Neuronal stem cell (in vitro differentiated cells): Measurements from ENCODE around the gene GPAT2.
"Not testable (repeated sequence)": the region's sequence is repeated elsewhere in the genome, so short reads cannot be mapped to it uniquely, and the experiment has no call there.

Experiments used
- DNase-seq: peaks from one replicate; pipeline ENCODE4 v3.0.0-alpha.2; 2013; ENCODE audit warnings: low spot score
- H2AFZ ChIP-seq: one replicate; pipeline ENCODE4 v1.6.1; 2013; ENCODE audit warnings: mild to moderate bottlenecking, low read length, inconsistent platforms
- H2AK5ac ChIP-seq: 2 replicates; pipeline ENCODE4 v1.6.1; 2013; ENCODE audit warnings: low read depth, mild to moderate bottlenecking, inconsistent platforms, low read length, moderate library complexity, mixed read lengths
- H2BK120ac ChIP-seq: 2 replicates; pipeline ENCODE4 v1.6.1; 2013; ENCODE audit warnings: low read depth, mild to moderate bottlenecking, inconsistent platforms, low read length, moderate library complexity, mixed read lengths
- H2BK12ac ChIP-seq: one replicate; pipeline ENCODE4 v1.6.1; 2013; ENCODE audit warnings: low read length, inconsistent platforms
- H2BK15ac ChIP-seq: 2 replicates; pipeline ENCODE4 v1.6.1; 2013; ENCODE audit warnings: mild to moderate bottlenecking, low read length, inconsistent platforms, mixed read lengths
- H2BK5ac ChIP-seq: one replicate; pipeline ENCODE4 v1.6.1; 2013; ENCODE audit warnings: inconsistent platforms, mild to moderate bottlenecking, low read length, moderate library complexity
- H3K14ac ChIP-seq: one replicate; pipeline ENCODE4 v1.6.1; 2013; ENCODE audit warnings: low read length, inconsistent platforms
- H3K18ac ChIP-seq: 2 replicates; pipeline ENCODE4 v1.6.1; 2013; ENCODE audit warnings: low read length, inconsistent platforms
- H3K23ac ChIP-seq: 2 replicates; pipeline ENCODE4 v1.6.1; 2013; ENCODE audit warnings: low read depth, mild to moderate bottlenecking, mixed read lengths, low read length, inconsistent platforms; ENCODE audit not compliant: poor library complexity
- H3K27ac ChIP-seq: replicated peaks from 3 replicates; pipeline ENCODE4 v1.5.1; 2013; ENCODE audit warnings: low read length, inconsistent platforms
- H3K27me3 ChIP-seq, 3 experiments: 2 replicates each; pipeline ENCODE4 v1.6.1; 2013; ENCODE audit warnings: low read length in 3 of 3, mild to moderate bottlenecking in 2 of 3, inconsistent platforms in 1 of 3, low read depth in 1 of 3, mixed read lengths in 1 of 3, moderate library complexity in 1 of 3; ENCODE audit not compliant: control insufficient read depth in 3 of 3, insufficient read depth in 3 of 3
- H3K36me3 ChIP-seq, 2 donors: replicated peaks in 1 of 2; 2 replicates each; pipeline ENCODE4 v1.6.1; 2013; ENCODE audit warnings: low read length in 2 of 2; ENCODE audit not compliant: control insufficient read depth in 2 of 2, insufficient read depth in 2 of 2
- H3K4ac ChIP-seq: 2 replicates; pipeline ENCODE4 v1.6.1; 2013; ENCODE audit warnings: inconsistent platforms, mild to moderate bottlenecking, low read length, moderate library complexity
- H3K4me1 ChIP-seq, 2 donors: 1 replicate in 1 of 2; 2 replicates in 1 of 2; pipeline ENCODE4 v1.6.1; 2013; ENCODE audit warnings: low read length in 2 of 2, low read depth in 1 of 2; ENCODE audit not compliant: control insufficient read depth in 2 of 2, insufficient read depth in 1 of 2
- H3K4me2 ChIP-seq: one replicate; pipeline ENCODE4 v1.6.1; 2013; ENCODE audit warnings: mild to moderate bottlenecking, low read length, inconsistent platforms; ENCODE audit not compliant: insufficient read depth, poor library complexity, severe bottlenecking
- H3K4me3 ChIP-seq, 2 donors: 2 replicates each; pipeline ENCODE4 v1.5.1; 2013; ENCODE audit warnings: low read length in 2 of 2, mild to moderate bottlenecking in 2 of 2, inconsistent platforms in 1 of 2, moderate library complexity in 1 of 2
- H3K79me1 ChIP-seq: one replicate; pipeline ENCODE4 v1.6.1; 2013; ENCODE audit warnings: low read depth, mild to moderate bottlenecking, inconsistent platforms, low read length, moderate library complexity
- H3K9ac ChIP-seq: one replicate; pipeline ENCODE4 v1.6.1; 2013; ENCODE audit warnings: mild to moderate bottlenecking, low read depth, low read length, inconsistent platforms; ENCODE audit not compliant: poor library complexity
- H3K9me3 ChIP-seq, 2 donors: replicated peaks in 1 of 2; 2 replicates each; pipeline versions ENCODE3 to v1.6.1; 2013; ENCODE audit warnings: low read length in 2 of 2, mild to moderate bottlenecking in 2 of 2, inconsistent platforms in 1 of 2, low read depth in 1 of 2, mixed read lengths in 1 of 2, moderate library complexity in 1 of 2; ENCODE audit not compliant: control insufficient read depth in 2 of 2, insufficient read depth in 1 of 2
- H4K8ac ChIP-seq: one replicate; pipeline ENCODE4 v1.6.1; 2013; ENCODE audit warnings: low read depth, mild to moderate bottlenecking, inconsistent platforms, low read length, moderate library complexity
- H4K91ac ChIP-seq: one replicate; pipeline ENCODE4 v1.6.1; 2013; ENCODE audit warnings: low read length, low read depth, mild to moderate bottlenecking, inconsistent platforms; ENCODE audit not compliant: poor library complexity
- WGBS, 2 donors: extraction: QIAGEN DNeasy Blood & Tissue Kit; methylation state at CpG; one replicate each; pipeline ENCODE4 v1.1.7; 2013; ENCODE audit warnings: missing lambda C conversion rate in 2 of 2, mixed read lengths in 1 of 2; ENCODE audit not compliant: insufficient read length in 2 of 2, insufficient replicate concordance in 1 of 2; ENCODE audit errors: extremely low coverage in 2 of 2; 5-methylcytosine and 5-hydroxymethylcytosine counted together

The GPAT2 gene

DNA sequence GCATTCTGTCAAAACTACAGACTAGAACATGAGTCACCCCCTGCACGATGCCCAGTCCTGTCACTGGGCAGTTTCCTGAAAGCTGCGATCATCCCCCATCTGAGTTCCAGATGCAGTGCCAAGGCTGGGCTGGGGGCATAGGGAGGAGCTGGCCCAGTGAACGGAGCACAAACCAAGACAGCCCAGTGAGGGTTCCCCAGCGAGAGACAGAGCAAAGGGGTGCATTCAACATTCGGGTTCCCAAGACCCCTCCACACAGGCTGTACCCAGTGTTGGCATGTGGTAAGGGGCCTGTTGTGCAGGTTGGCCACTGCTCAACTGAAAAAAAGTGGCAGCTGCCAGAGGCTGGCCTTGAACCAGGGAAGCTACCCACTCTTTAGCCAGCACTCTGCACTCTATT, 35.6 kb upstream of the GPAT2 start:
- not testable (repeated sequence) for H3K4me2 ChIP-seq, H3K18ac ChIP-seq, H2BK12ac ChIP-seq, H3K79me1 ChIP-seq, H2BK15ac ChIP-seq, H2AFZ ChIP-seq, H4K8ac ChIP-seq, H3K27ac ChIP-seq, H3K27me3 ChIP-seq, H2BK120ac ChIP-seq, H3K9ac ChIP-seq, H3K14ac ChIP-seq, H3K4me3 ChIP-seq, H2BK5ac ChIP-seq, H3K36me3 ChIP-seq, H3K23ac ChIP-seq, H3K4ac ChIP-seq, H4K91ac ChIP-seq, DNase-seq, H3K4me1 ChIP-seq, H3K9me3 ChIP-seq
- no CpG with 5 or more reads among the region's 5 CpGs for WGBS, 2 donors
- H2AK5ac ChIP-seq: peak overlapping the region; percentile 6

DNA sequence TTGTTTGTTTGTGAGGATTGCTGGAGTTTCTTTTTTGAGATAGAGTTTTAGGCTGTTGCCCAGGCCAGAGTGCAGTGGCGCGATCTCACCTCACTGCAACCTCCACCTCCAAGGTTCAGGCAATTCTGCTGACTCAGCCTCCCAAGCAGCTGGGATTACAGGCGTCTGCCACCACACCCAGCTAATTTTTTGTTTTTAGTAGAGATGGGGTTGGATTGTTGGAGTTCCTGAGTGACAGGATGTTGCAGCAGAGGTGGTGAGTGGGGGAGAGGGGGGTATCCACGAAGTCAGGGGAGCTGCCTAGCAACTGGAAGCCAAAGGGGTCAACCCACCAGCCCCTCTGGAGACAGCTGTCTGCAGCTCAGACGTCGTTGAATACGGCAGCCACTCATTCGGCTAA, 35.2 kb upstream of the GPAT2 start:
- not testable (repeated sequence) for H3K4ac ChIP-seq, H3K4me1 ChIP-seq, H3K27ac ChIP-seq, H3K36me3 ChIP-seq, H4K91ac ChIP-seq, H2BK5ac ChIP-seq, H3K14ac ChIP-seq, H3K27me3 ChIP-seq, H2BK15ac ChIP-seq, H3K18ac ChIP-seq, H2AK5ac ChIP-seq, H2BK12ac ChIP-seq, H3K9me3 ChIP-seq, H3K4me2 ChIP-seq, H3K23ac ChIP-seq, H3K79me1 ChIP-seq, H4K8ac ChIP-seq, DNase-seq, H2AFZ ChIP-seq, H3K9ac ChIP-seq, H2BK120ac ChIP-seq, H3K4me3 ChIP-seq
- no CpG with 5 or more reads among the region's 8 CpGs for WGBS, 2 donors

DNA sequence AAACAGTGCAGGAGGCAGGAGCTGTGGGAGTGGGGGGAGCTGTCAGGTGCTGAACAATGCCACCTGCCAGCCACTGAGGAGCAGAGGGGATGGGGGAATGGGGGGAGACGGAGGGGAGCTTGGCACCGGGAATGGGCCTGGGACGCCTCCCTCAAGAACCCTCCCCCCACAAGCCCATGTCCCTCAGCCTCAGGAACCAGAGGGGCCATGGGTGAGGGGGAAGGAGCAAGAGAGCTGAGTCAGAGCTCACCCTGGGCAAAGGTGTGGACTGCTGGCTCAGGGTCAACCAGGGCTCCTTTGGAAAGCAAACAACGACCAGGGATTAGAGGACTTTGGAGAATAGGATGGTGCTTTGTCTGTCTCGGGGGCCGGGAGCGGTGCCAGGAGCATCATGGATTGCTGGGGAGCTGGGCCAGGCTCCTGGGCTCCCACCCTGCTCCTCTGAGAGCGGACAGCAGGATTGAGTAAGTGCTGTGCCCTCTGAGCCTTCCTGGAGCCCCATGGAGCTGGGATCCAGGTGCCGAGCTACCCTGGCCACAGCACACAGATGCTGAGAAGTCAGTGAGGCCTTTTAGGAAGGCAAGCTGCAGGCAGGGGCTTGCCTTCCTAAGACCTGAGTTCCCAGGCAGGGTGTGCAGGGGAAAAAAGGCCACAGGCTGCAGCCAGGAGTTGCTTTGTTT, 33.3 kb upstream of the GPAT2 start:
- H3K4me3 ChIP-seq, H2AFZ ChIP-seq, H2BK120ac ChIP-seq, H3K9ac ChIP-seq, DNase-seq, H2AK5ac ChIP-seq, H3K27ac ChIP-seq, H3K36me3 ChIP-seq, H2BK12ac ChIP-seq, H3K27me3 ChIP-seq, H4K91ac ChIP-seq, H3K79me1 ChIP-seq, H3K23ac ChIP-seq, H2BK5ac ChIP-seq, H3K9me3 ChIP-seq, H2BK15ac ChIP-seq, H4K8ac ChIP-seq, H3K4ac ChIP-seq, H3K4me2 ChIP-seq: not testable (repeated sequence)
- WGBS, 2 donors: no CpG with 5 or more reads among the region's 9 CpGs
- Histone ChIP-seq H3K4me1 (peaks cover 0 to 10% of the 10 kb centered on the region in 2 donors), H3K18ac (peak overlapping the region; percentile 84), H3K14ac (peak overlapping the region; percentile 32)

DNA sequence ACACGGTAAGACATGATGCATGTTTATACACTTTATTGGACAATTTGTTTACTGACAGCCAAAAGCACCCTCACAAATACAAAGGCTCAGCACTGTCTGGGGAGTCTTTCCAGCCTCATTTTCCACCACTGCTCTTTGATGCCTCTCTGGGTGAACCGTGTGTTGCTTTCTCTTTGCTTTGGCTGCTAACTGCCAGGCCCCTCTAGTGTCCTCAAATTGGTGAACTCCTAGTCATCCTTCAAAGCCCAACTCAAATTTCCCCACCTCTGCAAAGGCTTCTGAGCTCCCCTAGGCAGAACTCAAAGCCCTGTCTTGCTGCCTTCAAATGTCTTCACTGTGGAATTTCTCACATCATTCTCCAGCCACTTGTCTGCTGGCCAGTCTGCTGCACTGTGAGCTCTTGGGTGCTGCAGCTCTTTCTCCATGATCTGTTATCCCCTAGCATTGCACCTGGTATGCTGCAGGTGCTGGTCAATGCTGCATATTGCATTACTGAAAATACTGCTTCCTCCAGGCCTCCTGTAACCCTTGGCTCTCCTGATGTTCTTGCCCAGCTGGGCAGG, 32.5 kb upstream of the GPAT2 start:
- not testable (repeated sequence) for H2BK12ac ChIP-seq, H3K9me3 ChIP-seq

More for the DNA sequence above, 32.5 kb upstream of the GPAT2 start:
- not testable (repeated sequence) for DNase-seq, H4K8ac ChIP-seq, H2BK120ac ChIP-seq, H2AK5ac ChIP-seq, H3K4me3 ChIP-seq, H3K79me1 ChIP-seq, H3K18ac ChIP-seq, H2AFZ ChIP-seq, H3K23ac ChIP-seq, H3K36me3 ChIP-seq, H3K9ac ChIP-seq, H3K14ac ChIP-seq, H3K4ac ChIP-seq, H3K27me3 ChIP-seq, H4K91ac ChIP-seq, H3K27ac ChIP-seq, H3K4me2 ChIP-seq, H2BK5ac ChIP-seq, H2BK15ac ChIP-seq
- H3K4me1 ChIP-seq: peaks cover 0 to 10% of the 10 kb centered on the region in 2 donors
- WGBS, 2 donors: no CpG with 5 or more reads among the region's 2 CpGs
